ENCODE data around the gene AP1S1.

DNA sequence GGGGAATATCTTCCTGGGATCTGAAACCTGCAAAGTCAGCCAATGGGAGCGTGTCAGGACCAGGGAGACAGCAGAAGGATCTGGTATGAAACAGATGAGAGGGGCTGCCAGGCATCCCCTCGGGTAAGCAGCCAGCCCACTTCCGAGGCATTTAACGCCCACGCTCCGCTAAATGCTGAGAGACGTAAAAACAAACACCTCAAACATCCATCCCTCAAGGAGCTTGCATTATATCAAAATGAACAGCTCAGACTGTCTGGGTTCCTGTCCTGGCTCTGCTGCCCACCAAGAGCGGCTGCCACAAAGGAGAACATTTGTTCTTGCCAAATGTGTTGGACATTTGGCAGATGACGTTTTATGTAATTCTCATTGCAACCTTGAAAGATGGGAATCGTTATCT is 34.4 kb upstream of the AP1S1 start:
- TF ChIP-seq, protein P1, sequence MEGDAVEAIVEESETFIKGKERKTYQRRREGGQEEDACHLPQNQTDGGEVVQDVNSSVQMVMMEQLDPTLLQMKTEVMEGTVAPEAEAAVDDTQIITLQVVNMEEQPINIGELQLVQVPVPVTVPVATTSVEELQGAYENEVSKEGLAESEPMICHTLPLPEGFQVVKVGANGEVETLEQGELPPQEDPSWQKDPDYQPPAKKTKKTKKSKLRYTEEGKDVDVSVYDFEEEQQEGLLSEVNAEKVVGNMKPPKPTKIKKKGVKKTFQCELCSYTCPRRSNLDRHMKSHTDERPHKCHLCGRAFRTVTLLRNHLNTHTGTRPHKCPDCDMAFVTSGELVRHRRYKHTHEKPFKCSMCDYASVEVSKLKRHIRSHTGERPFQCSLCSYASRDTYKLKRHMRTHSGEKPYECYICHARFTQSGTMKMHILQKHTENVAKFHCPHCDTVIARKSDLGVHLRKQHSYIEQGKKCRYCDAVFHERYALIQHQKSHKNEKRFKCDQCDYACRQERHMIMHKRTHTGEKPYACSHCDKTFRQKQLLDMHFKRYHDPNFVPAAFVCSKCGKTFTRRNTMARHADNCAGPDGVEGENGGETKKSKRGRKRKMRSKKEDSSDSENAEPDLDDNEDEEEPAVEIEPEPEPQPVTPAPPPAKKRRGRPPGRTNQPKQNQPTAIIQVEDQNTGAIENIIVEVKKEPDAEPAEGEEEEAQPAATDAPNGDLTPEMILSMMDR (IDR thresholded peaks at IDR 0.05) = no peak
- TF ChIP-seq POLR2A (IDR thresholded peaks at IDR 0.05) (no peak), POLR2AphosphoS5 (IDR thresholded peaks at IDR 0.05) (no peak), EP300 (IDR thresholded peaks at IDR 0.05) (no peak)

All from upper lobe of left lung (tissue), 4 donors.